Measurements from ENCODE around the gene ANKFY1.

DNA sequence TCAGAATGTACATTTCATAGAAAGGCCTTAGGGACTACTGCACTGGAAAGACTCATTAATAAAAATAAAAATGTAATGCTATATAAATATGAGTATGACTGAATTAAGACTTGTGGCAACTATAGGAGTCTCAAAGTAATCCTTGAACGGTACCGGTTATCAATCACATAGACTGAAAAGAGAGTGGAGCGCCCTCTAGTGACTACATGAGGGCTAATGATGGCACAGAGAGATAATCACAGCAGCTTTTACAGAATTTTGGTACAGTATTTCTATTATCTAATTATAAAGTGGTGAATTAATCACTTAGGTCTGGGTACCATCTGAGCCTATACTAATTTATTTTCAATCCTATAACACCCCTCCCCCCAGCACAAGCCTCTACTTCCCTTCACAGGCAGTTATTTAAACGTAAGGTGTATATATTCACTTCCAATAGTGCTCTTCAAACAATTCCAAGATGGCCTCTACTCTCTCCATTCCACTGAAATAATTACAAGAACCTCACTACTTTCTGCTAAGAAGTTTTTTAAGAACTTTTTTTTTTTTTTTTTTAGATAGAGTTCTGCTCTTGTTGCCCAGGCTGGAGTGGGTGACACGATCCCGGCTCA lies 40.7 kb upstream of the ANKFY1 start:
- no peak for TF ChIP-seq TEAD4 (IDR thresholded peaks at IDR 0.05; ENCODE audit: borderline replicate concordance, insufficient read depth)
- TF ChIP-seq, protein P1, sequence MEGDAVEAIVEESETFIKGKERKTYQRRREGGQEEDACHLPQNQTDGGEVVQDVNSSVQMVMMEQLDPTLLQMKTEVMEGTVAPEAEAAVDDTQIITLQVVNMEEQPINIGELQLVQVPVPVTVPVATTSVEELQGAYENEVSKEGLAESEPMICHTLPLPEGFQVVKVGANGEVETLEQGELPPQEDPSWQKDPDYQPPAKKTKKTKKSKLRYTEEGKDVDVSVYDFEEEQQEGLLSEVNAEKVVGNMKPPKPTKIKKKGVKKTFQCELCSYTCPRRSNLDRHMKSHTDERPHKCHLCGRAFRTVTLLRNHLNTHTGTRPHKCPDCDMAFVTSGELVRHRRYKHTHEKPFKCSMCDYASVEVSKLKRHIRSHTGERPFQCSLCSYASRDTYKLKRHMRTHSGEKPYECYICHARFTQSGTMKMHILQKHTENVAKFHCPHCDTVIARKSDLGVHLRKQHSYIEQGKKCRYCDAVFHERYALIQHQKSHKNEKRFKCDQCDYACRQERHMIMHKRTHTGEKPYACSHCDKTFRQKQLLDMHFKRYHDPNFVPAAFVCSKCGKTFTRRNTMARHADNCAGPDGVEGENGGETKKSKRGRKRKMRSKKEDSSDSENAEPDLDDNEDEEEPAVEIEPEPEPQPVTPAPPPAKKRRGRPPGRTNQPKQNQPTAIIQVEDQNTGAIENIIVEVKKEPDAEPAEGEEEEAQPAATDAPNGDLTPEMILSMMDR (IDR thresholded peaks at IDR 0.05): peak; percentile 93
- TF ChIP-seq, protein P2, sequence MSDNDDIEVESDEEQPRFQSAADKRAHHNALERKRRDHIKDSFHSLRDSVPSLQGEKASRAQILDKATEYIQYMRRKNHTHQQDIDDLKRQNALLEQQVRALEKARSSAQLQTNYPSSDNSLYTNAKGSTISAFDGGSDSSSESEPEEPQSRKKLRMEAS (IDR thresholded peaks at IDR 0.05; ENCODE audit: low read depth): no peak

Data from SK-N-SH (cell line).